GM12891 (cell line): Measurements from ENCODE around the gene ANXA3.

Experiments used
- POLR2A ChIP-seq: IDR thresholded peaks from 2 replicates; pipeline ENCODE4 v1.6.1; 2011; ENCODE audit warnings: low read depth, low read length, control low read depth
- POLR2AphosphoS5 ChIP-seq: IDR thresholded peaks from 2 replicates; pipeline ENCODE4 v1.6.1; 2011; ENCODE audit warnings: low read depth, low read length, control low read depth
- POU2F2 ChIP-seq: IDR thresholded peaks from 2 replicates; pipeline ENCODE4 v1.6.1; 2011; ENCODE audit warnings: low read depth, mild to moderate bottlenecking, control low read depth, low read length, moderate library complexity
- TAF1 ChIP-seq: IDR thresholded peaks from 2 replicates; pipeline ENCODE4 v1.6.1; 2011; ENCODE audit warnings: low read depth, low read length, control low read depth

DNA sequence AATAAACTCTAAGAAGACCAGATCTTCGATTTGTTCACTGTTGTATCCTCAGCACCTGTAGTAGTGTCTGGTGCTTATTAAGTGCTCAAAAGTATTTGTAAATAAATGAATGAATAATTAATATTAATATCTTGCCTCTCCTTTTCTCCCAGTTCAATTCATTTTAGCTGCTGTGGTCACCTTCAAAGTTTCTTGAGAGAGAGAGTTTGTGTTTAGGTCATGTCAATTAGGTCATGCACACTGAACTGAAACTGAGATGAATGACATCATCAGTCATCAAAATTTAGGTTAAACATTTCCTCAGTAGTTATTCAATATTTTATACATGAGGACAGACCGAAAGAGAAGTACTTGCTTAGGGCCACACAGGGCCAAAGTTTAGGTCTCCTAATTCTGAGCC, 73.5 kb downstream of the ANXA3 start:
- TF ChIP-seq POLR2A (no peak), POLR2AphosphoS5 (no peak), TAF1 (no peak), POU2F2 (no peak)
